Calu3 (cell line): ENCODE data around the gene LSMEM2. TPM values are rescaled to one million over a fixed set of nuclear protein-coding genes. Genes with fewer than 3 reads are reported as not detected.

Source experiments
- Bru-seq: library from RNA; stranded (reverse); fragments of 400-500 nt; gene quantifications from one replicate; lab custom pipeline; 2021; lab: Mats Ljungman, UMichigan
- BruChase-seq, 2 experiments: library from RNA; stranded (reverse); fragments of 400-500 nt; gene quantifications; one replicate each; lab custom pipeline; 2021; lab: Mats Ljungman, UMichigan
- BruUV-seq: library from RNA; stranded (reverse); fragments of 400-500 nt; replicated peaks from 2 replicates; lab custom pipeline; 2021; lab: Mats Ljungman, UMichigan
- CTCF ChIA-PET: fragments of 300-600 bp; sonication (Branson Sonifier 250); formaldehyde crosslinking; loops from one replicate; lab custom pipeline; 2022; ENCODE audit warnings: antibody characterized with exemption; lab: Charles Lee
- DNase-seq: peaks from one replicate; pipeline ENCODE4 v3.0.0; 2022
- H3K27ac Mint-ChIP-seq: one replicate; pipeline ENCODE4 v1.8.0; 2022; ENCODE audit warnings: mixed read lengths; ENCODE audit not compliant: unreplicated experiment
- H3K27me3 Mint-ChIP-seq: one replicate; pipeline ENCODE4 v1.8.0; 2022; ENCODE audit warnings: mixed read lengths; ENCODE audit not compliant: unreplicated experiment
- H3K36me3 Mint-ChIP-seq: one replicate; pipeline ENCODE4 v1.8.0; 2022; ENCODE audit warnings: mild to moderate bottlenecking, moderate library complexity, mixed read lengths; ENCODE audit not compliant: insufficient read depth, unreplicated experiment
- H3K4me1 Mint-ChIP-seq: one replicate; pipeline ENCODE4 v1.8.0; 2022; ENCODE audit warnings: mild to moderate bottlenecking, low read depth, mixed read lengths; ENCODE audit not compliant: unreplicated experiment
- H3K4me3 Mint-ChIP-seq: one replicate; pipeline ENCODE4 v1.8.0; 2022; ENCODE audit warnings: mild to moderate bottlenecking, low read depth, moderate library complexity, mixed read lengths; ENCODE audit not compliant: unreplicated experiment
- H3K9me3 Mint-ChIP-seq: one replicate; pipeline ENCODE4 v1.8.0; 2022; ENCODE audit warnings: low read depth, mixed read lengths; ENCODE audit not compliant: unreplicated experiment
- intact Hi-C: fragments of 100-400 bp; cut with micrococcal nuclease; formaldehyde crosslinking; loops from one replicate; pipeline ENCODE4 v1.10.0; 2022; ENCODE audit not compliant: unreplicated experiment
- long read RNA-seq: library from polyadenylated mRNA; stranded (forward); transcript quantifications from one replicate; pipeline ENCODE4 v2.0.0, GENCODE V29; 2022
- total RNA-seq: library from RNA; stranded (reverse); gene quantifications from 2 replicates; pipeline ENCODE4 v1.2.3, GENCODE V29; 2022
- TF ChIP-seq, protein P1 (sequence below): fragments of 200-600 bp; IDR thresholded peaks from one replicate; pipeline ENCODE4 v1.8.0; 2022; ENCODE audit warnings: antibody characterized with exemption; ENCODE audit not compliant: unreplicated experiment

The LSMEM2 gene
- total RNA-seq (0.32 TPM in 1 of 2 replicates, not detected in the other), Bru-seq, nascent RNA (percentile 23 among the genes with signal in this experiment), BruChase-seq, experiment 1, labeled RNA remaining after a 6-hour chase (percentile 46 among the genes with signal in this experiment), BruChase-seq, experiment 2, labeled RNA remaining after a 2-hour chase (percentile 37 among the genes with signal in this experiment)
- long read RNA-seq, partial matches to known transcripts = 0 of 3 reads
- long read RNA-seq, other reads (novel, unspliced or antisense) = 3 of 3 reads

DNA sequence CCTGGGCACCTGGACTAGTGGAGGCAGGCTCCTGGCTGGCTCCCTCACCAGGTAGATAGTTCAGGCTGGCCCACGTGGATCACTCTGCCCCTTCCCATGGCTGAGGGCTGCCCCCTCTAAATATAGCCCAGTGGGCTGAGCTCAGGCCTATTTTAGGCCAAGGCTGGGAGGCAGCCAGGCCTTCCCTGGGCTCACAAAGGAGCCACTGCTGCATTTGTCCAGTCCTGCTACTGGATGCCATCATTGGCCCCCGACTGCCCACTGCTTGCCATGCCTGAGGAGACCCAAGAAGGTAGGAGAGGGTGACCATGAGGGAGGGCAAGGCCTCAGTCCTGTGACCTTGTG lies at the start of gene LSMEM2:
TSS of gene LSMEM2 (plus strand) at position 208 of the 345 bp plus-strand sequence. CDS start at position 235, 27 bp downstream.
- Mint-ChIP-seq H3K9me3 (no peaks in the 10 kb centered on the region), H3K4me3 (no peak within 1 kb of the TSS), H3K36me3 (peaks cover 14% of the 10 kb centered on the region), H3K27ac (no peak within 1 kb of the TSS), H3K4me1 (no peaks in the 10 kb centered on the region), H3K27me3 (no peaks in the 10 kb centered on the region)
- TF ChIP-seq, protein P1, sequence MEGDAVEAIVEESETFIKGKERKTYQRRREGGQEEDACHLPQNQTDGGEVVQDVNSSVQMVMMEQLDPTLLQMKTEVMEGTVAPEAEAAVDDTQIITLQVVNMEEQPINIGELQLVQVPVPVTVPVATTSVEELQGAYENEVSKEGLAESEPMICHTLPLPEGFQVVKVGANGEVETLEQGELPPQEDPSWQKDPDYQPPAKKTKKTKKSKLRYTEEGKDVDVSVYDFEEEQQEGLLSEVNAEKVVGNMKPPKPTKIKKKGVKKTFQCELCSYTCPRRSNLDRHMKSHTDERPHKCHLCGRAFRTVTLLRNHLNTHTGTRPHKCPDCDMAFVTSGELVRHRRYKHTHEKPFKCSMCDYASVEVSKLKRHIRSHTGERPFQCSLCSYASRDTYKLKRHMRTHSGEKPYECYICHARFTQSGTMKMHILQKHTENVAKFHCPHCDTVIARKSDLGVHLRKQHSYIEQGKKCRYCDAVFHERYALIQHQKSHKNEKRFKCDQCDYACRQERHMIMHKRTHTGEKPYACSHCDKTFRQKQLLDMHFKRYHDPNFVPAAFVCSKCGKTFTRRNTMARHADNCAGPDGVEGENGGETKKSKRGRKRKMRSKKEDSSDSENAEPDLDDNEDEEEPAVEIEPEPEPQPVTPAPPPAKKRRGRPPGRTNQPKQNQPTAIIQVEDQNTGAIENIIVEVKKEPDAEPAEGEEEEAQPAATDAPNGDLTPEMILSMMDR = no peak
- CTCF ChIA-PET = interaction anchor here (1.1 kb wide), 1 partner anchor 58 kb away, joined by 3 read pairs; no protein-coding TSS in a partner anchor
- intact Hi-C loops = loop anchor here (10.0 kb wide), 1 partner anchor 46 kb away; the partner anchor contains the start of genes HYAL2 and TUSC2
- no peak for DNase-seq
- BruUV-seq = no TSS peak

DNA sequence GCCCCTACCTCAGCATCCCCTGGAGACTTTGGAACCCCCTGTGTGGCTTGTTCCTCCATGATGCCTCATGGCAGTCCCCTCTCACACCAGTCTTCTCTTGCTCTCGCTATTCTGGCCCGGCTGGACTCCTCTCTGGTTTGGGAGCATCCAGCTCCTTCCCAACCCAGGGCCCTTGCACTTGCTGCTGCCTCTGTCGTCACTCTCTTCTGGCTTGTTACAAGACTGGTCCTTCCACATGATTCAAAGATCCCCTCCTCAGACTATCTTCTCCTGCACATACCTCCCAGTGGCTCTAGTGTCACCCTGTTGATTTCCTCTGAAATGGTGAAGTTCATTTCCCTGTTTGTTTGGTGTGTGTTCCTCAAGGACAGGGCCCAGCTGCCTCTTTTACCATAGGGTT lies 49.4 kb upstream of the LSMEM2 start:
- H3K27me3 Mint-ChIP-seq = peaks cover 15% of the 10 kb centered on the region
- H3K27ac Mint-ChIP-seq = no peak overlapping the region
- no peaks in the 10 kb centered on the region for H3K9me3 Mint-ChIP-seq
- H3K36me3 Mint-ChIP-seq = peaks cover 35% of the 10 kb centered on the region
- CTCF ChIA-PET = interaction anchor here (0.6 kb wide), 1 partner anchor 123 kb away, joined by 3 read pairs; no protein-coding TSS in a partner anchor
- peaks cover 27% of the 10 kb centered on the region for H3K4me1 Mint-ChIP-seq
- no peak overlapping the region for H3K4me3 Mint-ChIP-seq
- intact Hi-C loops = no loop called here
- BruUV-seq = no TSS peak
- TF ChIP-seq, protein P1 = no peak
- DNase-seq = no peak

DNA sequence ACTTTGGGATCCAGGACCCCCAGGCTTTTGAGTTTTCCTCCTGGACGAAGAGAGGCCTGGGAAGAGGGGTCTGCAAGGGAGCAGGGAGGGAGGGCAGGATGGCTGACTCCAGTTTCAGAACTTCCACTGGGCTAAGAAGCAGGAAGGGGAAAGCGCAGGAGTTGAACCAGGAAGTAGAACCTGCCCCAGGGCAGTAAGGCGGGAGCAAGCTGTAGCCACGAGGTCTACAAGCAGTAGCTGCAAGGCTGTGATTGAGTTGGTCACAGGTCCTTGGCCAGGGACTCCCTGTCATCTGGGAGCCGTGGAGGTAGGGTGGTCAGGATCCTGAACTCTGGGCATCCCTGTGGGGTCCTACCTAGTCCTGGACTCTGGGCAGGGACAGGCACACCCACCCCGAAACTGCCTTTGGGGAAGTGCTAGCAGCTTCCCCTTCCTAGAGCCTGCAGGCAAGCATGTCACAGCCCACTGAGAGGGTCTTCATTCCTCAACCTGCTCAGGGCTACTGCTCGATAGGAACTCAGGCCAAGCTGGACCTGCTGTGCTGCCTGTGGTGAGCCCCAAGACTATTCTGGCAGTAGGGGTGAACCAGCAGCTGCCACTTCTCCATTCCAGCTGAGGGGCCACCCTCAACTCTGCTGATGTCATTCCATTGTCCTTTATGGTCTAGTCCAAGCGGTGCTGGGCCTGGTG lies 48.6 kb upstream of the LSMEM2 start:
- CTCF ChIA-PET = no interaction called here
- H3K27me3 Mint-ChIP-seq = peaks cover 7% of the 10 kb centered on the region

DNA sequence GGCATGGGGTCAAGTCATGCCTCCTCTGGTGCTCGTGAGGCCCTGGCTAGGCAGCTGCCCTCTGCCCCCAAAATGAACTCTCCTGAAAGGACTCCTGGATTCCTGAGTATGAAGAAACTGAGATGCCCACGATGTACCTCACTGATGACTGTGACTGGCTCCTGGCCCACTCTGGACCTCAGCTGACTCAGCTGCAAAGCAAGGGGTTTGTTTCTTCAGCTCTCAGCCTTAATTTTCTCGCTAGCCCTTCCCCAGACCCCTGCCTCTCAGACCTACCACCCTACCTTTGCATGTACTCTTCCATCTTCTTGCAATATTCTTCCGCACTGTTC lies 48.1 kb upstream of the LSMEM2 start:
- Mint-ChIP-seq H3K4me1 (peaks cover 27% of the 10 kb centered on the region), H3K4me3 (no peak overlapping the region), H3K9me3 (no peaks in the 10 kb centered on the region), H3K36me3 (peaks cover 39% of the 10 kb centered on the region), H3K27ac (no peak overlapping the region), H3K27me3 (peaks cover 2% of the 10 kb centered on the region)
- no peak for DNase-seq
- TF ChIP-seq, protein P1 = no peak
- CTCF ChIA-PET = no interaction called here
- no TSS peak for BruUV-seq
- intact Hi-C loops = no loop called here

More for the DNA sequence above, 48.6 kb upstream of the LSMEM2 start:
- no peak overlapping the region for H3K4me3 Mint-ChIP-seq
- no peak for DNase-seq
- peaks cover 35% of the 10 kb centered on the region for H3K36me3 Mint-ChIP-seq
- no peaks in the 10 kb centered on the region for H3K9me3 Mint-ChIP-seq
- peaks cover 27% of the 10 kb centered on the region for H3K4me1 Mint-ChIP-seq
- TF ChIP-seq, protein P1 = no peak
- intact Hi-C loops = no loop called here
- H3K27ac Mint-ChIP-seq = no peak overlapping the region
- BruUV-seq = no TSS peak
